Measurements from ENCODE around the gene SBF1.

GRCh38 chr22:50456466-50457234 lies 18.2 kb downstream of the SBF1 start:
- TF ChIP-seq CTCF (IDR thresholded peaks at IDR 0.05) = no peak
- TF ChIP-seq POLR2A (IDR thresholded peaks at IDR 0.05) = no peak

All from heart left ventricle (tissue), 13 donors.